Measurements from ENCODE around the gene BTBD9. TPM values are rescaled to one million over a fixed set of nuclear protein-coding genes. Genes with fewer than 3 reads are reported as not detected.
A peak's percentile ranks its signal among the peaks of the same experiment; 100 is the strongest.
"Not testable (repeated sequence)": the region's sequence is repeated elsewhere in the genome, so short reads cannot be mapped to it uniquely, and the experiment has no call there.

Gene BTBD9
- total RNA-seq, 1 donor from 2014 or later: 10.3 TPM

GRCh38 chr6:38133932-38134703, 505.6 kb downstream of the BTBD9 start:
- Mint-ChIP-seq H3K4me1 (ENCODE audit: low read depth, unreplicated experiment) (peaks cover 40% of the 10 kb centered on the region), H3K4me3 (ENCODE audit: unreplicated experiment) (no peak overlapping the region), H3K27me3 (ENCODE audit: low read depth, unreplicated experiment) (no peaks in the 10 kb centered on the region), H3K9me3 (ENCODE audit: unreplicated experiment) (no peaks in the 10 kb centered on the region), H3K36me3 (ENCODE audit: low read depth, unreplicated experiment) (peaks cover 13% of the 10 kb centered on the region), H3K27ac (ENCODE audit: unreplicated experiment) (no peak overlapping the region)
- Histone ChIP-seq H3K9me3 (ENCODE audit: insufficient read depth, low read depth, low read length) (no peaks in the 10 kb centered on the region), H3K9ac (ENCODE audit: low read length) (no peak overlapping the region), H3K4me1 (ENCODE audit: insufficient read depth, low read length) (peaks cover 12% of the 10 kb centered on the region), H3K79me2 (ENCODE audit: insufficient read depth, low read length) (peaks cover 60% of the 10 kb centered on the region), H3K36me3 (ENCODE audit: insufficient read depth, low read length) (peaks cover 2% of the 10 kb centered on the region), H3K4me3 (ENCODE audit: insufficient read depth, low read depth, low read length) (no peak overlapping the region), H3K27me3 (ENCODE audit: insufficient read depth, low read length) (no peaks in the 10 kb centered on the region), H3K27ac (ENCODE audit: low read depth, low read length) (no peak overlapping the region), H2AFZ (ENCODE audit: low read depth, low read length) (no peak overlapping the region), H3K4me2 (ENCODE audit: low read length) (no peak overlapping the region), H4K20me1 (ENCODE audit: insufficient read depth, low read length) (peaks cover 81% of the 10 kb centered on the region)
- FAIRE-seq (no peak), DNase-seq (ENCODE audit: low read depth) (no peak)
- no peak for TF ChIP-seq EZH2 (IDR thresholded peaks at IDR 0.05; ENCODE audit: insufficient read depth, low read length)
- TF ChIP-seq CTCF (IDR thresholded peaks at IDR 0.05; ENCODE audit: insufficient read depth, low read depth, low read length): no peak

DNA sequence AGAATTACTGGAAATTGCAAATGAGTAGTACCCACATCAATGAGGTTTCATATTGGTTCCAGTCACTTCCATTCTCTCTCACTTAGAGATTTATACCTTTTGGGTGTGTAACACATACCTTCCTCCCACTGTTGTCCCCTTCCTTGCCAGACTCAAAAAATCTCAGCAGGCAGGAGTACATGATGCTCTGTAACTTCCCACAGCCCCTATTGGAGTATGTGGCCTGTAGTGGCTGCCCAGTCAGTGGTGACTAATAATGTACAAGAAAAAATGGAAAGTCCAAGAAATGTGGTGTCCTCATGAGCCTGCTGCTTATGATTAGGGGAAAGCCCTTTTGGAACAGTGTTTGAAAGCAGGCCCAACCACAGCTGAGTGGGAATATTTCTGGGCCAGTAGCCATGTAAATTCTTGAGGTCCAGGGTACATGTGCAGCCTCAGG, 508.2 kb downstream of the BTBD9 start:
- H3K27me3 ChIP-seq (ENCODE audit: insufficient read depth, low read length): no peaks in the 10 kb centered on the region
- peaks cover 35% of the 10 kb centered on the region for H3K4me1 Mint-ChIP-seq (ENCODE audit: low read depth, unreplicated experiment)
- H3K4me1 ChIP-seq (ENCODE audit: insufficient read depth, low read length): peaks cover 12% of the 10 kb centered on the region
- peak overlapping the region; percentile 72 for H3K27ac ChIP-seq (ENCODE audit: low read depth, low read length)
- peak overlapping the region; percentile 24 for H3K4me2 ChIP-seq (ENCODE audit: low read length)
- FAIRE-seq (peak; percentile 9), DNase-seq (ENCODE audit: low read depth) (peak; percentile 99)
- peak overlapping the region; percentile 25 for H3K9ac ChIP-seq (ENCODE audit: low read length)
- no peak overlapping the region for H2AFZ ChIP-seq (ENCODE audit: low read depth, low read length)
- peaks cover 11% of the 10 kb centered on the region for H3K36me3 Mint-ChIP-seq (ENCODE audit: low read depth, unreplicated experiment)
- H3K9me3 Mint-ChIP-seq (ENCODE audit: unreplicated experiment): no peaks in the 10 kb centered on the region
- H3K4me3 ChIP-seq (ENCODE audit: insufficient read depth, low read depth, low read length): no peak overlapping the region
- H3K27me3 Mint-ChIP-seq (ENCODE audit: low read depth, unreplicated experiment): no peaks in the 10 kb centered on the region
- peaks cover 57% of the 10 kb centered on the region for H3K79me2 ChIP-seq (ENCODE audit: insufficient read depth, low read length)
- no peaks in the 10 kb centered on the region for H3K9me3 ChIP-seq (ENCODE audit: insufficient read depth, low read depth, low read length)
- H3K4me3 Mint-ChIP-seq (ENCODE audit: unreplicated experiment): no peak overlapping the region
- peaks cover 84% of the 10 kb centered on the region for H4K20me1 ChIP-seq (ENCODE audit: insufficient read depth, low read length)
- TF ChIP-seq EZH2 (IDR thresholded peaks at IDR 0.05; ENCODE audit: insufficient read depth, low read length) (no peak), CTCF (IDR thresholded peaks at IDR 0.05; ENCODE audit: insufficient read depth, low read depth, low read length) (no peak)
- no peak overlapping the region for H3K27ac Mint-ChIP-seq (ENCODE audit: unreplicated experiment)
- H3K36me3 ChIP-seq (ENCODE audit: insufficient read depth, low read length): peaks cover 2% of the 10 kb centered on the region

- H3K36me3 ChIP-seq (ENCODE audit: insufficient read depth, low read length): no peaks in the 10 kb centered on the region
- Mint-ChIP-seq H3K27me3 (ENCODE audit: low read depth, unreplicated experiment) (no peaks in the 10 kb centered on the region), H3K36me3 (ENCODE audit: low read depth, unreplicated experiment) (peaks cover 8% of the 10 kb centered on the region), H3K27ac (ENCODE audit: unreplicated experiment) (no peak overlapping the region), H3K9me3 (ENCODE audit: unreplicated experiment) (no peaks in the 10 kb centered on the region), H3K4me1 (ENCODE audit: low read depth, unreplicated experiment) (peaks cover 13% of the 10 kb centered on the region), H3K4me3 (ENCODE audit: unreplicated experiment) (no peak overlapping the region)
- H2AFZ ChIP-seq (ENCODE audit: low read depth, low read length): no peak overlapping the region
- H3K4me2 ChIP-seq (ENCODE audit: low read length): no peak overlapping the region
- TF ChIP-seq EZH2 (IDR thresholded peaks at IDR 0.05; ENCODE audit: insufficient read depth, low read length) (no peak), CTCF (IDR thresholded peaks at IDR 0.05; ENCODE audit: insufficient read depth, low read depth, low read length) (no peak)
- no peak overlapping the region for H3K27ac ChIP-seq (ENCODE audit: low read depth, low read length)
- peaks cover 9% of the 10 kb centered on the region for H3K4me1 ChIP-seq (ENCODE audit: insufficient read depth, low read length)
- H3K9me3 ChIP-seq (ENCODE audit: insufficient read depth, low read depth, low read length): no peaks in the 10 kb centered on the region
- peaks cover 56% of the 10 kb centered on the region for H4K20me1 ChIP-seq (ENCODE audit: insufficient read depth, low read length)
- no peaks in the 10 kb centered on the region for H3K27me3 ChIP-seq (ENCODE audit: insufficient read depth, low read length)
- no peak overlapping the region for H3K9ac ChIP-seq (ENCODE audit: low read length)
- FAIRE-seq: no peak
- peaks cover 27% of the 10 kb centered on the region for H3K79me2 ChIP-seq (ENCODE audit: insufficient read depth, low read length)
- no peak overlapping the region for H3K4me3 ChIP-seq (ENCODE audit: insufficient read depth, low read depth, low read length)
- DNase-seq (ENCODE audit: low read depth): no peak
Observed at GRCh38 chr6:38127284-38127683, 512.4 kb downstream of the BTBD9 start.

- H3K36me3 Mint-ChIP-seq (ENCODE audit: low read depth, unreplicated experiment); H3K4me3 ChIP-seq (ENCODE audit: insufficient read depth, low read depth, low read length); H3K27ac Mint-ChIP-seq (ENCODE audit: unreplicated experiment); H2AFZ ChIP-seq (ENCODE audit: low read depth, low read length); H3K36me3 ChIP-seq (ENCODE audit: insufficient read depth, low read length); H3K27me3 ChIP-seq (ENCODE audit: insufficient read depth, low read length); H3K4me3 Mint-ChIP-seq (ENCODE audit: unreplicated experiment); H3K4me1 ChIP-seq (ENCODE audit: insufficient read depth, low read length); H3K9me3 ChIP-seq (ENCODE audit: insufficient read depth, low read depth, low read length); DNase-seq (ENCODE audit: low read depth); FAIRE-seq; H3K27ac ChIP-seq (ENCODE audit: low read depth, low read length); H3K4me2 ChIP-seq (ENCODE audit: low read length); H3K79me2 ChIP-seq (ENCODE audit: insufficient read depth, low read length); H3K9ac ChIP-seq (ENCODE audit: low read length); H3K27me3 Mint-ChIP-seq (ENCODE audit: low read depth, unreplicated experiment); H3K4me1 Mint-ChIP-seq (ENCODE audit: low read depth, unreplicated experiment); H3K9me3 Mint-ChIP-seq (ENCODE audit: unreplicated experiment): not testable (repeated sequence)
- H4K20me1 ChIP-seq (ENCODE audit: insufficient read depth, low read length): peaks cover 51% of the 10 kb centered on the region
Observed at GRCh38 chr6:38124224-38124926, 515.4 kb downstream of the BTBD9 start.
